ENCODE measurements around the gene KCTD16.

- no peak for TF ChIP-seq POLR2A (IDR thresholded peaks at IDR 0.05)
- TF ChIP-seq, protein P1, sequence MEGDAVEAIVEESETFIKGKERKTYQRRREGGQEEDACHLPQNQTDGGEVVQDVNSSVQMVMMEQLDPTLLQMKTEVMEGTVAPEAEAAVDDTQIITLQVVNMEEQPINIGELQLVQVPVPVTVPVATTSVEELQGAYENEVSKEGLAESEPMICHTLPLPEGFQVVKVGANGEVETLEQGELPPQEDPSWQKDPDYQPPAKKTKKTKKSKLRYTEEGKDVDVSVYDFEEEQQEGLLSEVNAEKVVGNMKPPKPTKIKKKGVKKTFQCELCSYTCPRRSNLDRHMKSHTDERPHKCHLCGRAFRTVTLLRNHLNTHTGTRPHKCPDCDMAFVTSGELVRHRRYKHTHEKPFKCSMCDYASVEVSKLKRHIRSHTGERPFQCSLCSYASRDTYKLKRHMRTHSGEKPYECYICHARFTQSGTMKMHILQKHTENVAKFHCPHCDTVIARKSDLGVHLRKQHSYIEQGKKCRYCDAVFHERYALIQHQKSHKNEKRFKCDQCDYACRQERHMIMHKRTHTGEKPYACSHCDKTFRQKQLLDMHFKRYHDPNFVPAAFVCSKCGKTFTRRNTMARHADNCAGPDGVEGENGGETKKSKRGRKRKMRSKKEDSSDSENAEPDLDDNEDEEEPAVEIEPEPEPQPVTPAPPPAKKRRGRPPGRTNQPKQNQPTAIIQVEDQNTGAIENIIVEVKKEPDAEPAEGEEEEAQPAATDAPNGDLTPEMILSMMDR (IDR thresholded peaks at IDR 0.05) = no peak
Measured at GRCh38 chr5:144473650-144474049, 303.0 kb downstream of the KCTD16 start.
